Kidney epithelial cell (primary cell): Measurements from ENCODE around the gene TEKT3. TPM values are rescaled to one million over a fixed set of nuclear protein-coding genes. Genes with fewer than 3 reads are reported as not detected.

Source experiments
- DNase-seq: peaks from one replicate; pipeline ENCODE4 v3.0.0-alpha.2; 2010; ENCODE audit warnings: low read depth
- H3K27me3 ChIP-seq: 2 replicates; pipeline ENCODE4 v1.6.0; 2011; ENCODE audit warnings: low read length; ENCODE audit not compliant: control insufficient read depth, insufficient read depth
- H3K36me3 ChIP-seq: 2 replicates; pipeline ENCODE4 v1.5.1; 2011; ENCODE audit warnings: low read length; ENCODE audit not compliant: control insufficient read depth, insufficient read depth
- H3K4me3 ChIP-seq: 2 replicates; pipeline ENCODE4 v1.5.1; 2011; ENCODE audit warnings: low read depth, mild to moderate bottlenecking, control low read depth, low read length
- total RNA-seq: library from RNA; depleted of rRNA; stranded (reverse); fragments of >200 nt; gene quantifications from 2 replicates; pipeline ENCODE4 v1.2.3, GENCODE V29; 2015
- TF ChIP-seq, protein P1 (sequence below): IDR thresholded peaks from 2 replicates; pipeline ENCODE4 v1.5.1; 2011; ENCODE audit warnings: mild to moderate bottlenecking, moderate library complexity, low read length, control low read depth, inconsistent platforms; ENCODE audit not compliant: insufficient read depth, poor library complexity, severe bottlenecking

TEKT3 gene
- total RNA-seq, 1 donor from 2014 or later, result not detected

DNA sequence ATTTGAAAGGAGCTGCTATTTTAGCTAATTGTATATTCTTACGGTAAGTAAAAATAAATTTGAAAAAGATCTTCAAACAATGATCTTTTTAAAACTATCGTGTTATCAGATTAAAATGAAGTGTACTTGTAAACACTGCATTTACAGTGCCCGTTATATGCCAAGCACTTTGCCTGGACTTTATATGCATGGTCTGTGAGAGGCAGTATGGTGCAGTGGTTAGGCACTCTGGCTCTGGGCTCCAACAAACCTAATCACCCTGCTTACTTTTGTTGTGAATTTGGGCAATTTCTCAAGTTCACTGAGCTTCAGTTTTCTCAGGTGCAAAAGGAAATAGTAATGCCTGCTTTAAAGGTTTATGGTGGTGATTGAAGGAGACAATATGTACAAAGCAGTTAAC lies 77.7 kb downstream of the TEKT3 start:
- no peak for DNase-seq
- H3K27me3 ChIP-seq, result peaks cover 27% of the 10 kb centered on the region
- H3K36me3 ChIP-seq, result no peaks in the 10 kb centered on the region
- no peak overlapping the region for H3K4me3 ChIP-seq
- TF ChIP-seq, protein P1, sequence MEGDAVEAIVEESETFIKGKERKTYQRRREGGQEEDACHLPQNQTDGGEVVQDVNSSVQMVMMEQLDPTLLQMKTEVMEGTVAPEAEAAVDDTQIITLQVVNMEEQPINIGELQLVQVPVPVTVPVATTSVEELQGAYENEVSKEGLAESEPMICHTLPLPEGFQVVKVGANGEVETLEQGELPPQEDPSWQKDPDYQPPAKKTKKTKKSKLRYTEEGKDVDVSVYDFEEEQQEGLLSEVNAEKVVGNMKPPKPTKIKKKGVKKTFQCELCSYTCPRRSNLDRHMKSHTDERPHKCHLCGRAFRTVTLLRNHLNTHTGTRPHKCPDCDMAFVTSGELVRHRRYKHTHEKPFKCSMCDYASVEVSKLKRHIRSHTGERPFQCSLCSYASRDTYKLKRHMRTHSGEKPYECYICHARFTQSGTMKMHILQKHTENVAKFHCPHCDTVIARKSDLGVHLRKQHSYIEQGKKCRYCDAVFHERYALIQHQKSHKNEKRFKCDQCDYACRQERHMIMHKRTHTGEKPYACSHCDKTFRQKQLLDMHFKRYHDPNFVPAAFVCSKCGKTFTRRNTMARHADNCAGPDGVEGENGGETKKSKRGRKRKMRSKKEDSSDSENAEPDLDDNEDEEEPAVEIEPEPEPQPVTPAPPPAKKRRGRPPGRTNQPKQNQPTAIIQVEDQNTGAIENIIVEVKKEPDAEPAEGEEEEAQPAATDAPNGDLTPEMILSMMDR, result no peak

DNA sequence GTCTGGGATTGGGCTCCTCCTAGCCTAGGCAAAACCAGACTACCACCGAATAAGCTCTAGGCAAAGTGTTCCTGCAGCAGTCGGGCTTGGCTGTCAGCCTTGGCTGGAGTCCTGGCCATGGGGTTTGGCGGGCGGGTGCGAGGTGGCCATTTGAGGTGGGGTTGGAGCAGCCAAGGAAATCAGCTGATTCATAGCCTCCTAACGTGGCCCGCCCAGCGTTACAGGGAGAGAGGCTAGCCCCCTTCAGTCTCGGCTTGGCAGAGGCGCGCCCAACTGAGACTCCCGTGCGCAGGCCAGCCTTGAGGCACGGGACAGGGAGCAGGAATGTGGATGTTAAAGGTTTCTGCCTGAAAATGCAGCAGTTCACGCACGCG lies 78.2 kb downstream of the TEKT3 start:
- peaks cover 27% of the 10 kb centered on the region for H3K27me3 ChIP-seq
- peak overlapping the region; percentile 51 for H3K4me3 ChIP-seq
- TF ChIP-seq, protein P1, result no peak
- DNase-seq, result no peak
- no peaks in the 10 kb centered on the region for H3K36me3 ChIP-seq

DNA sequence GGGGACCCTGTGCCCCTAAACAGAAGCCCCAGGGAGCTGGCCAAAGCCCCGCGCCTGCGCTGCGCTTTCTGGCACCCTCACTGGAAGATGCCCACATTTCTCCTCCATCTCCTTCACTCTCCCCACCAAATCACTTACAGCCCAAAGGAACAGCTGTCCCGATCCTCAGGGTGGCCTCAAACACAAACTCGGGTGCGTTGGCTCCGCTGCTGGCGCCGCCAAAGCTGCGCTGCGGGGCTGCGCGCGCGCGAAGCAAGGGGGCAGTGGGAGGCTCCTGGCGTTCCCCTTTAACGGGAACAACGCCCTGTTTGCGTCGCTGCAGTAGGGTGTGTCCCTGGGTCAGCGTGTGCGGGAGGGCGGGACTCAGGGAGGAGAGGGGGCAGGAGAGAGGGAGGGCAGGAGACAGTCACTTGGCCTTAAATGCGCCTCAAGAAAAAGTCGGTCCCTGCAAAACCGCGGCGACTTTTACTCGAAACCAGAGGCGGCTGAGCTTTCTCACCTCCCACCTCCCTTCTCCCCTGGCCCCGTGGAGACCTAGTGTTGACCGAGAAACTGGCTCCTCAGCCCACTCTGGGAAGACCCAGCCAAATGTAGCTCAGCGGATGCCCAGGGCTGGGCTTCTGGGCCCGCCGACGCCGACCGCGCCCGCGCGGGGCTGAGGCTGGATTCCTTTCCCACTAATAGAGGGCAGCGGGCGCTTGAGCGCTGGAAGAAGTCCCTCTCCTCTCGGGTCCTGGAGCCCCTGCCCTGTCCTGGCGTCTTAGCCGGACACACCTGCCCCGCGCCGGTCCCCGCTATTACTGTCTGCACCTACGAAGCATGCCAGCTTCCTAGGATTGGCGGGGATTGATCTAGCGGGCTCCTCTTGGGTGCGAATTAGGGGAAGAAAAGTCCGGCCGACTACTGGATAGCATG lies 78.8 kb downstream of the TEKT3 start:
- TF ChIP-seq, protein P1, result peak; percentile 9
- peaks cover 27% of the 10 kb centered on the region for H3K27me3 ChIP-seq
- no peak for DNase-seq
- H3K36me3 ChIP-seq, result no peaks in the 10 kb centered on the region
- peak overlapping the region; percentile 51 for H3K4me3 ChIP-seq

DNA sequence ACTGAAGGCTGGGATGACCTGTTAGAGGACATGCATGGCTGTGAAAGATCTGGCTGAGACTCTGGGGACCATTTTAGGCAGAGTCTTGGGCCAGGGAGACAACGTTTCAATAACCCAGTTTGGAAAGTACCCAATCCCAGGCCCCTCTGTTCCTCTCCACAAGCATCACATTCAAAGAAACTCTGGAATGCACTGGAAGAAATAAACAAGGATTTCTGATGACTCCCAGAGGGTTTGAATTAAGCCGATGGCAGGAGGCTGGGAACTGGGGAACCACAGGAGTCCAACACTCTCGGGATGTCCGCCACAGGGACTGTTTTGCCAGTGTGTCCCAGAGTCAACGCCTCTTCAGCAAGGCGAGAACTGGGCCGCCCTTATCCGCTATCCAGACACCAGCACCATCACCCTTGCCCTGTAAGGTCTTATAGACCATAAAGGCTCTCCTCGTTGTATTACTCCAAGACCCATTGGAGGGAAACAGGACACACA lies 79.6 kb downstream of the TEKT3 start:
- peak overlapping the region; percentile 51 for H3K4me3 ChIP-seq
- TF ChIP-seq, protein P1, result no peak
- no peak for DNase-seq
- H3K27me3 ChIP-seq, result peaks cover 27% of the 10 kb centered on the region
- no peaks in the 10 kb centered on the region for H3K36me3 ChIP-seq

DNA sequence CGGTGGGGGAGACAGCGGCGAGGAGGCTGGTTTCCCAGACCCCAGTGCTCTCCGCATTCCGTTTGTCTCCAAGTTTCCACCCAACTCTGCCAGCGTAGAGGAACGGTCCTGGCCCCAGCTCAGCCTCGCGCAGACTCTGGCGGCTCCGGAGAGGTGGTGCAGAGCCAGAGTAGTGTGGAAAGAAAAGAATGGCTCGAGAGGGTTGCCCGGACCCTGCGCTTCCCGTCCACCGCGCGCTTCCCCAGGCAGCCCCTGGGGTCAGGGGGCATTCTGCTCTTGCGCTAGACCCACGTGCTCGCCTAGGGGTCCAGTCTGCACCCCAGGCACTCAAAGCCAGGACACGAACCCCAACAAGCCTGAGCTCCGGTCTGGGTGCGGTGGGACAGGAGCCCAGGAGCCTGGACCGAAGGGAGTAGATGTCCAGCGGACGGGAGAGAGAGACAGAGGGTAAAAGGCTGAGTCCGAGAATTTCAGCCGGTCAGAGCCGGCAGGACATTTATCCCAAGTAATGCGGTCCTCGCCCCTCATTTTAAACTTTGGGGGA lies 80.1 kb downstream of the TEKT3 start:
- TF ChIP-seq, protein P1, result peak; percentile 1

More for the DNA sequence above, 80.1 kb downstream of the TEKT3 start:
- DNase-seq, result no peak
- Histone ChIP-seq H3K36me3 (no peaks in the 10 kb centered on the region), H3K27me3 (peaks cover 27% of the 10 kb centered on the region), H3K4me3 (peak overlapping the region; percentile 51)
